Karpas-422 (cell line): ENCODE measurements around the gene ECPAS. TPM values are rescaled to one million over a fixed set of nuclear protein-coding genes. Genes with fewer than 3 reads are reported as not detected.

Experiments
- DNase-seq: peaks from one replicate; pipeline ENCODE4 v3.0.0-alpha.2; 2015
- H2AFZ ChIP-seq: fragments of 200-600 bp; sonication (generic); 2 replicates; pipeline ENCODE4 v1.6.1; 2014; ENCODE audit warnings: antibody characterized with exemption, low read length, mixed read lengths
- H3K27ac ChIP-seq: fragments of 200-600 bp; sonication (generic); 2 replicates; pipeline ENCODE4 v1.5.1; 2014; ENCODE audit warnings: mild to moderate bottlenecking, low read length, moderate library complexity
- H3K27me3 ChIP-seq: fragments of 200-600 bp; sonication (generic); 2 replicates; pipeline ENCODE4 v1.6.1; 2014; ENCODE audit warnings: low read length, mixed read lengths
- H3K36me3 ChIP-seq: fragments of 200-600 bp; sonication (generic); 2 replicates; pipeline ENCODE4 v1.6.1; 2014; ENCODE audit warnings: low read length, mixed read lengths; ENCODE audit not compliant: insufficient read depth
- H3K4me1 ChIP-seq: fragments of 200-600 bp; sonication (generic); 2 replicates; pipeline ENCODE4 v1.6.1; 2014; ENCODE audit warnings: mild to moderate bottlenecking, low read length, mixed read lengths
- H3K4me2 ChIP-seq: fragments of 200-600 bp; sonication (generic); 2 replicates; pipeline ENCODE4 v1.6.1; 2014; ENCODE audit warnings: low read length, low read depth, mild to moderate bottlenecking; ENCODE audit not compliant: poor library complexity, severe bottlenecking
- H3K4me3 ChIP-seq: fragments of 200-600 bp; sonication (generic); 2 replicates; pipeline ENCODE4 v1.5.1; 2014; ENCODE audit warnings: mild to moderate bottlenecking, antibody characterized with exemption, low read length, mixed read lengths
- H3K79me2 ChIP-seq: fragments of 200-600 bp; sonication (generic); 2 replicates; pipeline ENCODE4 v1.6.1; 2014; ENCODE audit warnings: mild to moderate bottlenecking, low read length, mixed read lengths
- H3K9ac ChIP-seq: fragments of 200-600 bp; sonication (generic); 2 replicates; pipeline ENCODE4 v1.6.0; 2014; ENCODE audit warnings: low read length
- H3K9me2 ChIP-seq: fragments of 200-600 bp; sonication (generic), shearing (Covaris generic); replicated peaks from 2 replicates; pipeline ENCODE4 v1.6.0; 2014; ENCODE audit warnings: mild to moderate bottlenecking, low read length, moderate library complexity; ENCODE audit not compliant: insufficient read depth
- H3K9me3 ChIP-seq: fragments of 300-700, 200-600 bp; sonication (generic); 2 replicates; pipeline ENCODE4 v1.6.1; 2014; ENCODE audit warnings: low read length, mixed read lengths
- H4K20me1 ChIP-seq: fragments of 200-600 bp; sonication (generic); 2 replicates; pipeline ENCODE4 v1.6.1; 2014; ENCODE audit warnings: mild to moderate bottlenecking, antibody characterized with exemption, low read length, low read depth; ENCODE audit not compliant: insufficient read depth
- total RNA-seq: library from RNA; depleted of rRNA; stranded (reverse); fragments of >200 nt; shearing (Covaris generic); gene quantifications from 2 replicates; pipeline ENCODE4 v1.2.3, GENCODE V29; 2014; ENCODE audit warnings: low replicate concordance

ECPAS gene
- total RNA-seq, 1 experiment from 2014 or later = 62.8 TPM

DNA sequence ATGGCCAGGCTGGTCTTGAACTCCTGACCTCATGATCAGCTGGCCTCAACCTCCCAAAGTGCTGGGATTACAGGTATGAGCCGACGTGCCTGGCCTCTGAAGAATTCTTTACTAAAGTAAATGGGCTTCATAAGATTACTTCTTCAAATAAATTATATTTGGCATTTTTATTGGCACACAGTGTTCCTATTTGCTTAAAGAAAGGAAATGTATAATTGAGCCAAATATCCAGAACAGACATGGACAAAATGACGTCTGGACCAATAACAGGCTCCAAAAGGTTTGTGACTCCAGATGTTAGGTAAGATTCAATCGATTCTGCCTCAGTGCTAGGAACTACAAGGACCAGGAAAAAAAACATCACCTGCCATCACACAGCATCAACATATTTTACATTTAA, 40.7 kb downstream of the ECPAS start:
- Histone ChIP-seq H3K27me3 (no peaks in the 10 kb centered on the region), H3K9me2 (no peaks in the 10 kb centered on the region), H3K79me2 (peaks cover 40% of the 10 kb centered on the region), H3K27ac (no peak overlapping the region), H3K36me3 (peaks cover 37% of the 10 kb centered on the region), H3K4me3 (no peak overlapping the region), H4K20me1 (no peaks in the 10 kb centered on the region), H3K9me3 (no peaks in the 10 kb centered on the region), H3K4me2 (no peak overlapping the region), H3K9ac (no peak overlapping the region), H2AFZ (no peak overlapping the region), H3K4me1 (no peaks in the 10 kb centered on the region)
- DNase-seq = no peak

GRCh38 chr9:111442360-111443027, 41.7 kb downstream of the ECPAS start:
- Histone ChIP-seq H3K79me2 (peaks cover 35% of the 10 kb centered on the region), H3K36me3 (peaks cover 38% of the 10 kb centered on the region), H3K27me3 (no peaks in the 10 kb centered on the region), H3K9ac (no peak overlapping the region), H3K9me3 (no peaks in the 10 kb centered on the region), H3K9me2 (no peaks in the 10 kb centered on the region), H3K4me3 (no peak overlapping the region), H2AFZ (no peak overlapping the region), H3K4me2 (no peak overlapping the region), H4K20me1 (no peaks in the 10 kb centered on the region), H3K4me1 (no peaks in the 10 kb centered on the region), H3K27ac (no peak overlapping the region)
- no peak for DNase-seq

- Histone ChIP-seq H3K4me3 (no peak overlapping the region), H2AFZ (no peak overlapping the region), H4K20me1 (no peaks in the 10 kb centered on the region), H3K36me3 (peaks cover 37% of the 10 kb centered on the region; the same call in 1 of the 2 replicates), H3K9ac (no peak overlapping the region), H3K9me2 (no peaks in the 10 kb centered on the region), H3K27ac (no peak overlapping the region), H3K79me2 (peaks cover 26% of the 10 kb centered on the region), H3K4me1 (no peaks in the 10 kb centered on the region), H3K27me3 (no peaks in the 10 kb centered on the region), H3K9me3 (no peaks in the 10 kb centered on the region), H3K4me2 (no peak overlapping the region)
- no peak for DNase-seq
These were observed 44.0 kb downstream of the ECPAS start for GRCh38 chr9:111440226-111440625.

GRCh38 chr9:111438541-111439235, 45.5 kb downstream of the ECPAS start:
- no peaks in the 10 kb centered on the region for H3K9me2 ChIP-seq
- H3K27me3 ChIP-seq = no peaks in the 10 kb centered on the region
- no peak overlapping the region for H3K4me3 ChIP-seq
- peaks cover 34% of the 10 kb centered on the region; the same call in 1 of the 2 replicates for H3K36me3 ChIP-seq
- H3K4me1 ChIP-seq = no peaks in the 10 kb centered on the region
- no peaks in the 10 kb centered on the region for H3K9me3 ChIP-seq
- DNase-seq = no peak
- H4K20me1 ChIP-seq = no peaks in the 10 kb centered on the region
- H3K27ac ChIP-seq = no peak overlapping the region
- H3K79me2 ChIP-seq = peaks cover 25% of the 10 kb centered on the region
- H3K4me2 ChIP-seq = no peak overlapping the region
- no peak overlapping the region for H3K9ac ChIP-seq
- H2AFZ ChIP-seq = no peak overlapping the region

DNA sequence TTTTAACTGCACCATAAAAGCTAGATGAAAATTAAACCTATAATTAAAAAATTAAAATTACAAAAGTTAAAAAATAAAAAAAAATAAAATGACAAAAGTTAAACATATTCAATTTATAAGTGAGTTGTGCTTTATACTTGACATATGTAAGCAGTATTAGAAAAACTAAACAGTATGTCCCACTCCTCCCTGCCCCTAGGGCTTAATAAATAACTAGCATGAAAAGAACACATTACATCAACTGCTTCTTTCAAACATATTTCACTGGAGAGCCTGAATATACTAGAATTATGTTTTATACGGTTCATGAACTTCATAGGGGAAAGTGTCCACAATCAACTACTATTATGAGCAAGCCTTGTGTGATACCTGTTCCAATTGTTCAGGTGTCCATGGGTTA, 47.6 kb downstream of the ECPAS start:
- Histone ChIP-seq H2AFZ (no peak overlapping the region), H3K9me2 (no peaks in the 10 kb centered on the region), H3K9me3 (no peaks in the 10 kb centered on the region), H3K27ac (no peak overlapping the region), H4K20me1 (no peaks in the 10 kb centered on the region), H3K4me3 (no peak overlapping the region), H3K27me3 (no peaks in the 10 kb centered on the region), H3K9ac (no peak overlapping the region), H3K4me1 (no peaks in the 10 kb centered on the region), H3K4me2 (no peak overlapping the region), H3K36me3 (peaks cover 35% of the 10 kb centered on the region; the same call in 1 of the 2 replicates), H3K79me2 (peaks cover 16% of the 10 kb centered on the region)
- DNase-seq = no peak

DNA sequence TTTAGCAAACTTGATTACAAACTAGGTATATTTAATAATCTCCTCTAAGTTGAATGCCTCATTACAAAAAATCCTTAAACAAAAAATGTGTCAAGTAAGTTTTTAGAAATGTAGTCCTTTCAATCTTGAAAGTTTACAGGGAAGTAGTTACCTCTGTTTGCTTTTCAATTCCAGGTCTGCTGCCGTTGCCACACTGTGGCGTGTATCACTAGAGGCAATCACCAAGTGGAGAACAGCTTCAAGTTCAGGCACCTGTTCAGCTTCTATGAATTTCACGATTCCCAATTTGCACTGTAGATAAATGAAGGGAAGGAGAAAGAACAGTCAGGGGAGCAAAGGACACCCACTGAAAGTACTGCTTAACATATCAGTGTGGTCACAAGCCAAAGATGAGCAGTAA, 51.1 kb downstream of the ECPAS start:
- DNase-seq = no peak
- Histone ChIP-seq H3K4me2 (no peak overlapping the region), H3K4me3 (no peak overlapping the region), H3K36me3 (peaks cover 46% of the 10 kb centered on the region; the same call in 1 of the 2 replicates), H3K27me3 (no peaks in the 10 kb centered on the region), H2AFZ (no peak overlapping the region), H3K27ac (no peak overlapping the region), H3K4me1 (no peaks in the 10 kb centered on the region), H4K20me1 (no peaks in the 10 kb centered on the region), H3K9me3 (no peaks in the 10 kb centered on the region), H3K9me2 (no peaks in the 10 kb centered on the region), H3K79me2 (peaks cover 11% of the 10 kb centered on the region), H3K9ac (no peak overlapping the region)

DNA sequence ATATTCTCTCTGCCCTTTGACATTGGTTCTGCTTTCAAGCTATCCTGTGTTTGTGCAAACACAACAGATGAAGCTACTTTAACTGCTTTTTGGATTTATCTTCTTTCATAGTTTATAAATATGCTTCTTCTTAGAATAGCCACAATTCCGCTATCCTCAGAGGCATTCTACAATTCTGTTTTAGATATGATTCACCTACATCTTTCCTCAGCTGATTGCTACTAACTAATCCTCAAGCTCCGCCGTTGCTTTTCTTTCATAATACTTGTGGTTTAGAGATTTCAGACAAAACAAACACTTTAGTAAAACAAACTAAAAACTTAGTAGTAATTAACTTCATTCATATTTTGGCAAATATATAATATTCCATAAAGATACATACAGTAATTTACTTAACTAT, 52.5 kb downstream of the ECPAS start:
- H3K4me2 ChIP-seq = no peak overlapping the region
- no peak overlapping the region for H3K27ac ChIP-seq
- peaks cover 46% of the 10 kb centered on the region; the same call in 1 of the 2 replicates for H3K36me3 ChIP-seq
- no peaks in the 10 kb centered on the region for H4K20me1 ChIP-seq
- H3K9me3 ChIP-seq = no peaks in the 10 kb centered on the region
- no peaks in the 10 kb centered on the region for H3K4me1 ChIP-seq
- peaks cover 4% of the 10 kb centered on the region for H3K79me2 ChIP-seq
- H3K9me2 ChIP-seq = no peaks in the 10 kb centered on the region
- H3K4me3 ChIP-seq = no peak overlapping the region
- no peak overlapping the region for H3K9ac ChIP-seq
- no peaks in the 10 kb centered on the region for H3K27me3 ChIP-seq
- DNase-seq = no peak
- no peak overlapping the region for H2AFZ ChIP-seq

DNA sequence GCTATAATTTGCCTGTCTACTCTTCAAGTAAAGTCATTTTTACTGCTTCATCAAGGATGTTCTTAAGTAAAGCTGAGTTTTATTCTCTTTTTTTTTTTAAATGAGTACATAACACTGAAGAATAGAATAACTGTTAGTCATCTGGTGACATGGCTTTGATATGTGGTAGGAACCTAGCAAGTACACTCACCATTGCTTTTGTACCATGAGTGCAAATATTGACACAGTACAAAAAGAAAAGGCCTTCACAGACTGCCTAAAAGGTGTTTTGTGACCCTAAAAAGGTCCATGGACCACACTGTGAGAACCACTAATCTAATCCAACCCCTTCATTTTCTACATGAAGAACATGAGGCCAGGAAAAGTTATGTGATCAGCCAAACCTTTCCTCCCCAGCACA, 55.0 kb downstream of the ECPAS start:
- no peak overlapping the region for H3K4me2 ChIP-seq
- peaks cover 54% of the 10 kb centered on the region; the same call in 1 of the 2 replicates for H3K36me3 ChIP-seq

More for the DNA sequence above, 55.0 kb downstream of the ECPAS start:
- Histone ChIP-seq H4K20me1 (no peaks in the 10 kb centered on the region), H3K27ac (no peak overlapping the region), H3K4me1 (no peaks in the 10 kb centered on the region), H3K4me3 (no peak overlapping the region), H3K9ac (no peak overlapping the region), H3K27me3 (no peaks in the 10 kb centered on the region), H3K79me2 (0 out of 2 replicates have a peak, but pooled peaks cover 3% of the 10 kb centered on the region), H2AFZ (no peak overlapping the region), H3K9me2 (no peaks in the 10 kb centered on the region), H3K9me3 (no peaks in the 10 kb centered on the region)
- no peak for DNase-seq
